PFSK-1 (cell line): ENCODE data around the gene MAPK8.

Source experiments
- POLR2AphosphoS5 ChIP-seq: IDR thresholded peaks from 2 replicates; pipeline ENCODE4 v1.6.1; 2012; ENCODE audit warnings: low read depth, mild to moderate bottlenecking, control low read depth, low read length, moderate library complexity
- SIN3A ChIP-seq: IDR thresholded peaks from 2 replicates; pipeline ENCODE4 v1.6.1; 2012; ENCODE audit warnings: mild to moderate bottlenecking, low read length, moderate library complexity, borderline replicate concordance; ENCODE audit not compliant: insufficient read depth

DNA sequence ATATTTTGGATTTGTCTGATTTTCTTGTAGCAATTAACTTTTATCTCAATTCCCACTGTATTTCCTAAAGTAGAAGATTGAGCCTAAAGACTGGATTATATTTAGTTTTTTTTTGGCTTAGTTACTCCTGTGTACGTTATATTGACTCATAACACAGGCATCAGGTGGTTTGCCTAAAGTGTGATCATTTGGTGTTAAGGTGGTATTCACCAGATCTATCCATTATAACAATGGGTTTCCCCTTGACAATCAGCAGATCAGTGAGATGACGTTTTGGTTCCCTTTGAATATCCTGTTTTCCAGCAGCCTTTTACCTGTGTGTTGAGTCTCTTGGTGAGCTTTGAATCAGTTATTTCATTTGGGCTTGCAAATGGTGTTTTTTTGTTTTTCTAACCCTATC is 18.1 kb downstream of the MAPK8 start:
- no peak for TF ChIP-seq POLR2AphosphoS5
- no peak for TF ChIP-seq SIN3A
